ENCODE measurements around the gene FOLR1. TPM values are rescaled to one million over a fixed set of nuclear protein-coding genes. Genes with fewer than 3 reads are reported as not detected.
A peak's percentile ranks its signal among the peaks of the same experiment; 100 is the strongest.

Gene FOLR1
- total RNA-seq, 1 experiment from 2014 or later: 4.8 TPM

GRCh38 chr11:72238492-72239312 is 46.8 kb downstream of the FOLR1 start:
- POLR2A ChIA-PET: interaction anchor here (0.9 kb wide), 1 partner anchor 126 kb away, joined by 3 read pairs; the partner anchor contains the start of gene ANAPC15
- TF ChIP-seq EGR1 (IDR thresholded peaks at IDR 0.05; ENCODE audit: low read depth) (no peak), ZBTB33 (IDR thresholded peaks at IDR 0.05; ENCODE audit: extremely low read depth, insufficient replicate concordance, low read length) (no peak), SRF (IDR thresholded peaks at IDR 0.05; ENCODE audit: low read depth) (no peak), YY1 (IDR thresholded peaks at IDR 0.05; ENCODE audit: extremely low read depth, insufficient replicate concordance, low read depth, low read length) (no peak), REST (IDR thresholded peaks at IDR 0.05; ENCODE audit: low read depth) (no peak)
- RAD21 ChIA-PET (ENCODE audit: low non-redundant PET in 1 of 2, low total read pairs in 2 of 2, uncharacterized antibody in 2 of 2, unreplicated experiment in 2 of 2): interaction anchor here in 1 of 2 experiments (1.2 kb wide), 1 partner anchor 175 kb away, joined by 3 read pairs; no protein-coding TSS in a partner anchor
- H3K9me3 ChIP-seq (ENCODE audit: control insufficient read depth in 1 of 2, insufficient read depth in 1 of 2, low read depth in 1 of 2, low read length in 2 of 2): no peaks in the 10 kb centered on the region
- no peak overlapping the region for H3K4me3 ChIP-seq (replicated peaks in 1 of 2; ENCODE audit: low read depth in 1 of 2, low read length in 2 of 2)
- no peaks in the 10 kb centered on the region for H3K79me2 ChIP-seq (ENCODE audit: insufficient read depth, low read length)
- peak; percentile 4; the same call in 1 of the 2 replicates for ATAC-seq
- BruUV-seq (replicated peaks): TSS peak; percentile 47
- no peaks in the 10 kb centered on the region for H4K20me1 ChIP-seq (ENCODE audit: insufficient read depth)
- DNase-seq (ENCODE audit: low read depth, low spot score): no peak
- no peak overlapping the region for H3K27ac ChIP-seq (ENCODE audit: low read depth, low read length)
- H3K9ac ChIP-seq (ENCODE audit: low read length): no peak overlapping the region
- intact Hi-C loops (cut with micrococcal nuclease): loop anchor here (1.0 kb wide), 1 partner anchor 213 kb away; no protein-coding TSS in a partner anchor
- no peak overlapping the region for H3K4me2 ChIP-seq (ENCODE audit: low read length)
- H2AFZ ChIP-seq (ENCODE audit: low read depth, low read length, poor library complexity, severe bottlenecking): no peak overlapping the region
- CTCF ChIA-PET: interaction anchor here (0.6 to 1.4 kb wide), 11 partner anchors 8 to 260 kb away, joined by 3 to 10 read pairs (median 5); partner anchors contain the start of gene CLPB
- H3K27me3 ChIP-seq (ENCODE audit: insufficient read depth, low read length): no peaks in the 10 kb centered on the region
- no peaks in the 10 kb centered on the region for H3K9me2 ChIP-seq (ENCODE audit: insufficient read depth)
- peaks cover 5 to 6% of the 10 kb centered on the region in 2 experiments; a peak in 2 of 4 replicates for H3K36me3 ChIP-seq (ENCODE audit: control insufficient read depth in 1 of 2, insufficient read depth in 2 of 2, low read length in 2 of 2)
- H3K4me1 ChIP-seq (ENCODE audit: control insufficient read depth in 1 of 2, insufficient read depth in 2 of 2, low read length in 2 of 2): peaks cover 0 to 4% of the 10 kb centered on the region in 2 experiments; a peak in 1 of 4 replicates

Measured in HCT116 (cell line).